ENCODE measurements around the gene PIGW.

Gene PIGW, protein sequence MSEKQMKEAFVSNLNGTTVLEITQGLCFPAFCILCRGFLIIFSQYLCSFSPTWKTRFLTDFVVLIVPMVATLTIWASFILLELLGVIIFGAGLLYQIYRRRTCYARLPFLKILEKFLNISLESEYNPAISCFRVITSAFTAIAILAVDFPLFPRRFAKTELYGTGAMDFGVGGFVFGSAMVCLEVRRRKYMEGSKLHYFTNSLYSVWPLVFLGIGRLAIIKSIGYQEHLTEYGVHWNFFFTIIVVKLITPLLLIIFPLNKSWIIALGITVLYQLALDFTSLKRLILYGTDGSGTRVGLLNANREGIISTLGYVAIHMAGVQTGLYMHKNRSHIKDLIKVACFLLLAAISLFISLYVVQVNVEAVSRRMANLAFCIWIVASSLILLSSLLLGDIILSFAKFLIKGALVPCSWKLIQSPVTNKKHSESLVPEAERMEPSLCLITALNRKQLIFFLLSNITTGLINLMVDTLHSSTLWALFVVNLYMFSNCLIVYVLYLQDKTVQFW

DNA sequence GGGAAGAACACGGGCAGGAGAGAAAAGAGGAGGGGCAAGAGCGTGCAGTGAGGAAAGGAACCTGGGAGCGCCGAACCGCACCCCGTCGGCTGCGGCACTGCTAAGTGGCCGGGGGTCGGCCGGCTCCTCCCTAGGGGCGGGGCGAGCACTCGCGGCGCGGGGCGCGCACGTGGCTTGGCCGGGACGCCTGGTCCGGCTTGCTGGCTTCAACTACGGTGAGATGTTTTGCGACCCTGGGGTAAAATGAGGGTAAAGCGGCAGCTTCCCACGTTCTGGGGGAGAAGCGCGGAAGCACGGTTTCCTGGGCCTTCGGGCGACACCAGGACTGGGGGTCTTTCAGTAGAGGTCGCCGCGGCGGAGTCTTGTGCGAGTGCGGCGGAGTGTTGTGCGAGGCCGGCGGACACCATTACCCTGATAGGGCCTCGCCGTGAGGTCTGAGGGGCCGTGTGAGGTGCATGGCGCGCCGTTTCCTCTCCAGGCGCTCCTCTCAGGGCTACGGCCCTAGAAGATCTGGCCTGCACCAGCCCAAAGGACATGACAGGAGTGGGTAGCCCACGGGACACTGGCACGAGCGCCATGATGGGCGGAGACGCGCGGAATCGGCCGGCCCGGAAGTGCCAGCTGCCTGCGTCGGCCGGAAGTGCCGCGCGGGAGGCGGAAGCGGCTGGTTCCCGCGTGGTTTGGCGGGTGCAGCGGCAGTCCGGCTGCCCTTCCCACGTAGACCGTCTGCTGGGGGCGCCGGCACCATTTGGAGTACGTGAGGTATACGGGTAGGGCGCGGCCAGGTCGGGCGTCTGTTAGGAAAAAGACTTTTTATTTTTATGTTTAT, at the start of gene PIGW, which contains the start of gene MYO19:
PIGW (plus strand) TSS at position 148 of the 829 bp plus-strand sequence. CDS start 2,115 bp downstream, outside the sequence.
MYO19 (minus strand) TSS at position 29 of the 829 bp plus-strand sequence. CDS start 2,330 bp downstream, outside the sequence.
- peak; percentile 88 for DNase-seq

DNA sequence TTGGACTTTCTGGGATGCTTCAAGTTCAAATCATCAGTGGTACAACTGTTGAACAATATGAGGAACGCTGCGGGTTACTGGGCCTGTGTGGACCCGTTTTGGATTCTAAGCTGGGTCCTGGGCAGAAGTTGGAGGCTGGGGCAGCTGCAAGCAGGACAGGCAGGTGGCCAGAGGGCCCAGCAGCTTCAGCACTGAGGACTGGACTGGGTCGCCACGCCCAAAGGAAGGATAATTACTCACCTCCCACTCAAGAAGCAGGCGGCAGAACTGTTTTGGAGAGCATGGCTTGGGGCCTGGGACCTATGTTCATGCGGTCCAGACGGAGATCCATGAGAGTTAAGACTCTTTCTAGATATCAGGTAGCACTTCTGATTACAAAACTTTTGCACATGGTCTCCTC, 49.8 kb upstream of the PIGW start:
- DNase-seq = no peak

DNA sequence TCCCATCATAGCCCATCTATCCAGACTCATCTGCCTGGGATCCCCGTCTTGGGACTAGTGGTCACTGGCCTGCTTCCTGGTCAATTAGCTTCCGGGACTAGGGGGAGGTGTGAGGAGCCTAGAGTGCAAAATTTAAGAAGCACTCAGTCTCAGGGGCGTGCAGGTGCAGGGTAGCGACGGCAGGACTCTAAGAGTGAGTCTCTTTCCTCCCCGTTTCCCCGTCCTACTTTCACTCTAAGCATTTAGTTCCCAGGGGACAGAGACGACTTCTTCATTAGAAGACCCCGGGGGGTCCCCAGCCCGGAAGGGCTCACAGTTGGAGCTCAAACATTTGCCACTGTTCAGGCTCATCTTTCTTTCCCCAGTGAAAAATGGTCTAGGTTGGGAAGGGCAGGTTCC, 49.0 kb upstream of the PIGW start:
- no peak for DNase-seq

DNA sequence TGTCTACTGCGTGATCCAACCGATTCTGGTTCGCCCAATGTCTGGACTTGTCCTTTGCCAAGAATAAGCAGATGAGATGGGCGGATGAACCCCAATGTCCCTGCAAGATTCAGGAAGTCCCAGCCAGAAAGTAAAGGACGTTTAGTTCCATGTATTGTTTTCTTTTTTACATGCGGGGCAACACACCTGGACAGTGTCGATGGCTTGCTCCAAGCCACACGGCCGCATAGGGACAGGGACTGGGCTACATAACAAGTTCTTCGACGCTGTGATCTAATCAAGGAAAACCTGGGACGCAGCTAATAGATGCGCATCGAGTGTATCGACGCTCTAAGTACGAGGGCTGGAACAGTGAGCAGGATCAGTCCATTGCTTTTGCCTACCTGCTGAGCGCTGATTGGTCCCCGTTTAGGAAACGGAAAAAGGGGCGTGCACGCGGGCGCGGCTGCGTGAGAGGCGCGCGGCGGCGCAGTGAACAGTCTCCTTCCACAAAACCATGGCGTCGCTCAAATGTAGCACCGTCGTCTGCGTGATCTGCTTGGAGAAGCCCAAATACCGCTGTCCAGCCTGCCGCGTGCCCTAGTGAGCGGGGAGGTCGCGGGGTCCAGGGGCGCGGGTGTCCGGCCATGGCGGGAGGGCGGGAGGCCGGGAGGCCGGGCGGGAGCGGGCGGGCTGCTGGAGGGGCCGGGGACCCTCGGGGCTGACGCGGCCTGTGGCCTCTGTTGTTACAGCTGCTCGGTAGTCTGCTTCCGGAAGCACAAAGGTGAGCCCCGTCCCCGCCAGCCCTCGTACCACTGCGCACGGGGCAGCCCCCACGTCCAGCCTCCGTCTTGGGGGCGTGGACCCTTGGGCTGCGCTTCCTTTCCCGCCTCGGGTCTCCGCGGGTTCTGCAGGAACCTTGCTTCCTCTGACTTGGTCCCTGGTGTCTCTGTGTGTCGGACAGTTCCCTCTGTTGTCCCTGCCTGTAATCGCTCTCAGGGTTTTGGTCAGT, 48.3 kb upstream of the PIGW start, which contains the start of gene ZNHIT3:
ZNHIT3 (plus strand) TSS at position 478 of the 991 bp plus-strand sequence; CDS start at position 497, 19 bp downstream.
- DNase-seq = peak; percentile 92

DNA sequence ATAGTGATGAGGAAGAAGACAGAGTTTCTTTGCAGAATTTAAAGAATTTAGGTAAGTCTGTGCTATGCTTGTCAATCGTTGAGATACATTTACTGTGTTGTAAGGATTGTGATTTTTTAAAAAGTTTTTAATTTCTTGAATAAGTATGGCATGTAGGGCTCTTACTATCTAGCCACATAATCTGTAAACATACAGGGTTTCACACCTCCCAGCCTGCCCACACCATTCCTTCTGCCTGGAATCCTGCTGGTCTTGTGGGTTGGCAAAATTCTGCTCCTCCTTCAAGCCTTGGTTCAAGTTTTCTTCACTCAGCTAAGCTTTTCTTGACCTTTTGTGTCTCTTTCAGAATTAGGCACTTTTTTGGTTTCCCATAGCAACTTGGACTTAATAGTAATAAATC, 40.8 kb upstream of the PIGW start:
- no peak for DNase-seq

DNA sequence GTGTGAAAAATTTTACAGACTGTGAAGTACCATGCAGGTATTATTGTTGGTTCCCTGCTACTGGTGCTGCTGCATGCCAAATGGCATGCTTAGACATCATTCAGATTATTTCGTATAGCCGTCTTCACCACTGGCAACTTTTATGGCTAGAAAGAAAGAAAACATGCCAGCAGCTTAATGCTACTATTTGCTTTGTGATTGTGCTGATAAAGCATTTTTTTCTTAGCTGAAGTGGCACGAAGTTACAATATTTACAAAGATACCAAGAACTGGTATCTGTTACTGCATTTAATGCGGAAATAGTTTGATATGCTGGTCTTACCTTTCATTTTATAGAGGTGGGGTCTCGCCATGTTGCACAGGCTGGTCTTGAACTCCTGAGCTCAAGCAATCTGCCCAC, 40.1 kb upstream of the PIGW start:
- DNase-seq = no peak

DNA sequence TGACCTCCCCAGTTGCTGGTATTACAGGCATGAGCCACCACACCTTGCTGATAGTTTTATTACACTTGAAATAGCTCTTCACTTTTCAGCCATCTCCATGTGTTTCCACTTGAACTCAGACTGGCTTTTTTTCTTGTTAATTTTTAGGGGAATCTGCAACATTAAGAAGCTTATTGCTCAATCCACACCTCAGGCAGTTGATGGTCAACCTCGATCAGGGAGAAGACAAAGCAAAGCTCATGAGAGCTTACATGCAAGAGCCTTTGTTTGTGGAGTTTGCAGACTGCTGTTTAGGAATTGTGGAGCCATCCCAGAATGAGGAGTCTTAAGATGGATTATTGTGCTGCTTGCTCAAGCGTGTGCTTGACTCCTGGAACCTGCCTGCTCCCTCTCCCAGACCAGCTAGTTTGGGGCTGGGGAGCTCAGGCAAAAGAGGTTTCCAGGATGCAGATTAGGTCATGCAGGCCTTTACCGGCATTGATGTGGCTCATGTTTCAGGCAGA, 39.7 kb upstream of the PIGW start:
- no peak for DNase-seq

DNA sequence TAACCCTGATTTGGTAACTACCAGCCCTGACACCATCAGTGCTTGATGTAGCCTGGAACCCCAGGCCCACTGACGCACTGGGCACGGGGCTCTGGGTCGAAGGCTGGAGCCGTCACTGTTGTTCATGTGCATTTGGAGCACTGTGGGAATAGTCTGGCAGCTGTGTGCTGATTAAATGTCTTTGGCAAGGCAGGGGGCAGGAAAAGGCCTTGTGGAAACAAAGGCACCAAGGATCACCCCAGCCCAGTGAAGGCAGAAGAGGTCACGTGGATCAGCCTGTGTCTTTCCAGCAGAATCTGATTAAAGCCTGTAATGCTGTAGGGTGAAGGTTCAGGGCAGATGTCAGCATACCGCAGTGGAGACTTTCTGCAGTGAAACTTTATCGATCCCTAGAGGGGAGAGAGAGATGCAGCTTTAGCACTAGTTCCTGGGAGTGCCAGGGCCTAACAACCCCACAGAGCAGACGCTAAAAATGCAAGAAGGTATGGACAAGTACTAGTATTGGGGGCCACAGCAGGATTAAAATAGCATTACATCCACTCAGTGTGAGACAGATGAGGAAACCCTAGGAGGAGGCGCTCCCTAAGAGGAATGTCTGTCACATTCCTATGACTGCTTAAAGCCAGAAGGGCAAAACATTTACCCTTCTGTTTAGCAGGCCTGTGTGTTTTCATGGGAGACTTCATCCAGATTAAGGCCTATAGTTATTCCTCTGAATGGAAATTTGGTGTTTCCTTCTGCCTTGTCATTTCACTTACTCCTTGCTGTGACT, 38.6 kb upstream of the PIGW start:
- no peak for DNase-seq

DNA sequence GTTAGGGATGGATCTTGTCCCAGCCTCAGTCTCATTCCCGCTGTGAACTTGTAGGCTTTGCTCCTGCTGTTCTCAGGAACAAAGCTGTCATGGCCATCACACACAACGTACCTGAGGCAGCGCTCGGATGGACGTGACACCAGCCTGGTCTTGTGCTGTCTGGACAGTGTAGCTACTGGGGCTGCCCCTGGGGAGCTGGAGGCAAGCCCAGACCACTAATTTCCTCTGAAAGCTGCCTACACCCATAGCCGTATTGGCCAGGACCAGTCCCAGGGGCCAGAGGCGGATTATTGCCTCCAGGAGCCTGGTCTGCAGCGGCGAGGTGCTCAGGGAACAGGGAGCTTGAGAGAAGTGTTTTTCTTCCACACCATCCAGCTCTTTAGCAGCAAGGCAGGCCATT, 36.6 kb upstream of the PIGW start:
- no peak for DNase-seq

DNA sequence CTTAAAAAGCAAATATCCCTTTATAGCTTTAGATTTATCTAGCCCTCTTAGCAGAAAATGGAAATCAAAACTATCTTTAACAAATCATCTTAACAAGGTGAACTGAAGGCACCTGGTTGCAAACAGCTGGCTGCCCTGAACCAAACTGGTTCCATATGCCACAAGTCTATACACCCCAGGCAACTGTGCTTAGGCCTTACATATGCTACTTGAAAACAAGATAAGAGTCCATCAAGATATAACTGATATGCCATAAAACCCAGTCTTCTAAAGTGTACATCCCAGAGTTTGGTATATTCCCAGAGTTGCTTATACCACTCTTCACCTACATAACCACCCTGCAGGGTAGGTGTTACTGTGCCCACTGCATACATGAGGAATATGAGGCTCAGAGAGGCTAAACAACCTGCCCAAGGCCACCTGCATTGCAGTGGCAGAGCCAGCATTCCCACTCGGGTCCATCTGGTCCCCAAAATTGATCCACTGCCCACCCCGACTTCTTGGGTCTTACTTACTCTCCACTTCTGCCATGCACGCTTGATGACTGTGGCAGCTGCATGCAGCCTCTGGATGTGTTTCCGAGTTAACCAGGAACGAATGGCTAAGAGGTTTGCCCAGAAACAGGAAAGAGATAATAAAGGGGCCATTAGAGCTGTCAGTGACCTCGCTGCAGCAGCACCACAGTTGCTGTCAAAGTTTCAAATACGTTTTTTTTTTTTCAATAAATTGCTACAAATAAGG, 36.1 kb upstream of the PIGW start:
- no peak for DNase-seq

DNA sequence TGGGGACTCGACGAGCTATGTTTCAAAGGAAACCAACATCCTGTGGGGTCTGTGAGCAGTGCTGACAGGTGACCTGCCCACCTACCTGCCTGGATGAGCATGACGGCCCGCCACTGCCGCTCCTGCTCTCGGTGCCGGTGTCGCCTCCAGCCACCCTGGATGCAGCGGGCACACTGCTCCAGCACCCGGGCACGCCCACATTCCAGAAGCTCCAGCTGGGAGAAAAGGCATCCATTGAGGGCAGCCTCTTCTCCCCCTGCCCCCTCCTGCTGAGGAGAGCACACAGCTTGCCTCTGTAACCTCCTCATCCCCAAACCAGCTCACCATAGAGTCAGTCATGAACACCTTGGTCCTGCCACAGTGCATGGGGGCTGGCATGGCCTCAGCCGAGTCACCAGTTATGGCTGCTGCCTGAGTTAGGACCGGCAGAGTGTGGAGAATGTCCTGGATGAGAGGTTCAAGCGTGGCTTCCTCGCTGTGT, 34.0 kb upstream of the PIGW start:
- no peak for DNase-seq

DNA sequence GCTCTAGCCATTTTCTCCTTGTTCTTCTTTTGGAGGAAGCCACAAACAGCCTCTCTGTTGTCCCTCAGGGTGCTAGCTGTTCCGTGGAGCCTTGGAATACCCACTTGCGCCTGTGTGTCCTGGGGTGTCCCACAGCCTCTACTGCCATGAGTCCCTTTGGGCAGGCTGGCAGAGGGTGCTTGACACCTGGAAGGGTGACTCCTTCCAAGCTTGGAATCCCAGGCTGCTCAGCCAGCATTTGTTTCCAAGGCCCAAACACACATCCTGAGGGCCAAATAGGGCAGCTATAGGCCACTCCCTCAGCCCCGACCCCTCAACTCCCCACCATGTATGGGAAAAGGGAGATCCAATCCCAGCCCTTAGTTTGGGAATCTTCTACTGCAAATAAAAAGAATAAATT, 33.4 kb upstream of the PIGW start:
- no peak for DNase-seq

DNA sequence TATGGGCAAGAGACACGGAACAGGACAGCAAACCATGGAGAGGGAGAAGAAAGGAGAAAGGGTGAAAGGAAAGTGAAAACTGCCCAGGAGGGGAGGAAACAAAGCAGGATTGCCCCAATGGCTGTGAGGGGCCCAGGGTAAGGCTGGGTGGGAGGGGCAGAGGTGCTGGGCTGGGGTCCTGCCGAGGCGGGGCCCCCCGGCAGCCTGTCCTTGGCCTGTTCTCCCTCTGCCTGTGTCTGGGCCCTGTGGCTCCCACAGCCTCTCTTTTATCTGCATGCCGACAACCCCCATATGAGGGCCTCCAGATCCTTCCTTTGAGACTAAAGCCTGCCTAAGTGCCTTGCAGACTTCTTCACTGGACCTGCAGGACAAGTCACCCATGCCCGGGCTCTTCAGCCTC, 32.8 kb upstream of the PIGW start:
- DNase-seq = no peak

DNA sequence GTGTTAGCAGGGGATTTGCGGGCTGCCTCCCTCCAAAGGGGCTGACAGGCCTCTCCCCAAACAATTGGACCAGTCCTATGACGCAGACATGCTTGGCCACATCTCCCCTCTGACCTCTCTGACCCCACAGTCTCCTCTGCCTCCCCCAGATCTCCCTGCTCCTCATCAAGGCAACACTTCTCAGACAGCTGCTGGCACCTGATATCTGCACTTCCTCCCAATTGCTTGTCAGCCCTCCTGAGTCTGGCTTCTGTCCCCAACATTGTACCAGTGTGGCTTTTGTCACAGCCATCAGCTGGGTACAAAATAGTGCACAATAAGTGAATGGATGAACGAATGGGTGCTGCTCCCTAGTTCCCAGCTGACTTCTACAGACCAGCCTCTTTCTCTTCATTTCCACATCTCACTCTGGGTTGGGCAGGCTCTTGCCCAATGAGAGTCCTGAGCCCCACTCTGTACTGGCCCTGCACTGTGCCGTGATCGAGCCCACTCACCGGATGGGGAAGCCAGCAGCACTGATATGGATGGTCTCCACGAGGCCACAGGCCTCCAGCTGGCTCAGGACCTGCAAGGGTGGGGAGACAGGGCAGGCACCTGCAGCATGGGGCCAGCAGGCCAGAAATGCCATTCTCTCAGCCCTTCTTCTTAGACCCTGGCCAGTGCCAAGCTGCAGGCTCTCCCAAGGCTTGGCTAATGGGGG, 31.2 kb upstream of the PIGW start:
- no peak for DNase-seq

DNA sequence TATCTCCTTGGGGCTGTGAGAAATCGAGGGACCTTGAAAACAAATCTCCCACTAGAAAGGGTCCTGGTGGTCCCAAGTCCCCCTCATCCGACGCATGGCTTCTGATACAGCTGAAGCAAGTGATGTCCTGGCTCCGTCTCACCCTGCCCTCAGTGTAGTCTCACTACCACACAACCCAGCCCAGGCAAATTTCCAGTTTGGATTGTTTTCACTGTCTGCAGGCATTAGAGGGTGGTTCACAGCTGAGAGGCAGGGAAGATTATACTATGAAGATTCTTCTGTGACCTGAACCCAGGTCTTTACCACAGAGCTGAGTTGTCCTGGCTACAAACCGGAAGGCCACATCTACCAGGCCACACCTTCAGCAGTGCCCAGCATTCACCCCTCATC, 30.6 kb upstream of the PIGW start:
- DNase-seq = no peak

DNA sequence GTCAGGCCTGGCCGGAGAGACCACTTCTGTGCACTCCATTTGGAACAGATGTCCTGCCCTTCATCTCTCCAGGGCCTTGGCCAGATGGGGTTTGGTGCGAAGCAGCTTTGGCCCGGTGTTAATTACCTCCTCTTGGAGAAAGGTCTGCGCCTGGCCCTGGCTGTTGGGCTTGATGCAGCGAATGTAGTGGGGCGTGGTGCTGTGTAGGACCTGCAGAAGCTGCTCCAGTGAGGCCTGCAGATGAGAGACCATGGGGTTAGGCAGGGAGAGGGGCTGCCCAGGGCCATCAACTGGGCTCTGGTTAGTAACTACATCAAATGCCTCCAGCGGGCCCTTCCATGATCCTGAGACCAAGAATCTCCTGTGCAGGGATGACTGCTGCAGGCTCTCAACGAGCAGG, 29.6 kb upstream of the PIGW start:
- DNase-seq = no peak

DNA sequence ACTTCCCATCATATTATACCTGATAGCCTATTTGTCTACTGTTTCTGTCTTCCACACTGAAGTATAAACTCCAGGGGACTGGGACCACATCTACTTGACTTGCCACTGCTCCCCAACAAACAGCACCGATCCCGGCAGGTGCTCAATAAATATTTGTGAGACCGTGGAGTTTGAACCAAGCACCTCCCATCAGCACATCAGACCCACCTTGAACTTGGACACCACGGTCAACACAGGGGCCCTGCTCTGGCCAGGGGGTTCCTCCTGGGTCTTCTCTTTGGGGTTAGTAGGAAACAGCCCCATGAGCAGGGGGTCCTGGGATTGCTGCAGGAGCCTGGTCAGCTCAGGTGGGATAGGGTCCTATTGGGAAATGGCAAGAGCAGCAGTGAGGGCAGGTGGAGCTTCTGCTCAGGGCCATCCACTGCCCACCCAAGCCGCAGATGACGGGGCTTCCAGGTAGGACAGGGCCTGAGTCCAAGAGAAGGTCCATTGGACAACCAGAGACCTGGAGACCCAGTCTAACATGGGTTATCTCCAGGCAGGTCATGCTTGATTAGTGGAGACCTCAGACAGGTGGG, 28.4 kb upstream of the PIGW start:
- DNase-seq = no peak

DNA sequence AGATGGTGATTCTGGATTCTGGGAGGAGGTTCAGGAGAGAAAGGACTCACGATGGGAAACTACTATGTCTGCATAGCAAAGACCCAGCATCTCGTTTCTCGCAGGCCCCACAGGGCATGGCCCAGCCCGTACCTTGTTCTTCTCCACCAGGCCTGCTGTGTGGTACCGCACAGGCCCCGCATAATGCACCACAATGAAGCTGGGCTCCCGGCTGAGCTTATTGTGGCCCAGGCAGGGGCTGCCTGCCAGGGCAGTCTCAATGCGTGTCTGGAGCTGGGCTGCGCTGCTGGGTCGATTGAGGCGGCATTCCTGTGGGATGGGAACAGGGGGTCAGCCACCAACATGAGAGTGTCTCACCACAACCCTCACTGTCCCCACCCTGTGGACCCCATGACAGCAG, 28.0 kb upstream of the PIGW start:
- DNase-seq = no peak

DNA sequence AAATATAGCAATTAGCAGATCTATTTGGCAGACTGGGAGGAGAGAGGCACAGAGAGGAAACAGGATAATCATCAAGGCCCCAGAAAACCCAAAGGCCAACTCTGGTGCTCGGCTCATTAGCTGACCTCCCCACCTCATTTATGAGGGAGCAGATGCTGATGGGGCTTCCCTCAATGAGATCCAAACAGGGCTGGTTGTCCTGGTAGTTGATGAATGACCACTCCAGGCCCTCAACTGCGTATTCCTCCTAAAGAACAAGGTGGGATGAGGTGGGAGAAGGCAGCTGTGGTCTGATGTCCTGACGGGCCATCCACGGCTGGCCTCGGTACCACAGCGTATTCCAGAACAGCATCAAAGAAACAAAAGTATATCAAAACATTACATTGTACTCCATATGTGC, 27.5 kb upstream of the PIGW start:
- no peak for DNase-seq

Measured in CD4-positive, alpha-beta T cell treated with Interleukin-12 subunit alpha and Interleukin-12 subunit beta, for 1 hour (primary cell).